ENCODE results near the gene CEP162. TPM values are rescaled to one million over a fixed set of nuclear protein-coding genes. Genes with fewer than 3 reads are reported as not detected.

CEP162 gene
- total RNA-seq, 3 donors from 2014 or later = 7.5 to 13.0 (median 9.5) TPM

DNA sequence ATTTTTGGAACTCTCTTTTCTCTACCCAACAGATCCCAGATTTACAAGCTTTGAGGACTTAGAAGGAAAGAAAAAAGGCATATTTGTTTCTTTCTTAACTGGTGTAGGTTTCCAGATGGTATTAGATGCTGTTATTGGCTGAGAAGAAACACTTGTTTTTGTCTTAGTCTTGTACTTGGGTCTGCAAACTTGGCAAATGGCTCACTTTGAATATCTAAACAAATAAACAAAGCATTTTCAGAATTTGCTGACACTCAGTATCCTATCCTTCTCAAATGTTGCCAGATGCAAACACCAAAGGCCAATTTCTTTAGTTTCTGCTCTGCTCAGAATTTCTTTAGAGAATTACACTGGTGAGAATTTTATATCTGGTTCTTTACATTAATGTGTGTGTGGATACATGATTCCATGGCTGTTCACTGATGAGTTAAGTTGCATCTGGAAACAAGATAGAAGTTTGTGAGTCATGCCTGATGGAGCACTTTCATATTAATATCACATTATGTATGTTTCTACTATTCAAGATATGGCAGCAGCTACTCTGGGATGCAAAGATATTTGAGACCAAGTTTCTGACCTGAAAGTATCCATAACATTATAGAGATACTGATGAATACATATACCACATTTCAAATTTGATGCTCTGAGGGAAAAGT lies 43.7 kb upstream of the CEP162 start:
- Histone ChIP-seq H3K36me3 (ENCODE audit: low read depth) (no peaks in the 10 kb centered on the region), H3K9me3 (no peaks in the 10 kb centered on the region), H3K4me3 (no peak overlapping the region), H3K4me1 (ENCODE audit: low read depth) (no peaks in the 10 kb centered on the region)
- DNase-seq = no peak
- TF ChIP-seq, protein P1, sequence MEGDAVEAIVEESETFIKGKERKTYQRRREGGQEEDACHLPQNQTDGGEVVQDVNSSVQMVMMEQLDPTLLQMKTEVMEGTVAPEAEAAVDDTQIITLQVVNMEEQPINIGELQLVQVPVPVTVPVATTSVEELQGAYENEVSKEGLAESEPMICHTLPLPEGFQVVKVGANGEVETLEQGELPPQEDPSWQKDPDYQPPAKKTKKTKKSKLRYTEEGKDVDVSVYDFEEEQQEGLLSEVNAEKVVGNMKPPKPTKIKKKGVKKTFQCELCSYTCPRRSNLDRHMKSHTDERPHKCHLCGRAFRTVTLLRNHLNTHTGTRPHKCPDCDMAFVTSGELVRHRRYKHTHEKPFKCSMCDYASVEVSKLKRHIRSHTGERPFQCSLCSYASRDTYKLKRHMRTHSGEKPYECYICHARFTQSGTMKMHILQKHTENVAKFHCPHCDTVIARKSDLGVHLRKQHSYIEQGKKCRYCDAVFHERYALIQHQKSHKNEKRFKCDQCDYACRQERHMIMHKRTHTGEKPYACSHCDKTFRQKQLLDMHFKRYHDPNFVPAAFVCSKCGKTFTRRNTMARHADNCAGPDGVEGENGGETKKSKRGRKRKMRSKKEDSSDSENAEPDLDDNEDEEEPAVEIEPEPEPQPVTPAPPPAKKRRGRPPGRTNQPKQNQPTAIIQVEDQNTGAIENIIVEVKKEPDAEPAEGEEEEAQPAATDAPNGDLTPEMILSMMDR (IDR thresholded peaks at IDR 0.05) = no peak
- no peak for ATAC-seq
- intact Hi-C loops (cut with DNase I, micrococcal nuclease) = no loop called here

DNA sequence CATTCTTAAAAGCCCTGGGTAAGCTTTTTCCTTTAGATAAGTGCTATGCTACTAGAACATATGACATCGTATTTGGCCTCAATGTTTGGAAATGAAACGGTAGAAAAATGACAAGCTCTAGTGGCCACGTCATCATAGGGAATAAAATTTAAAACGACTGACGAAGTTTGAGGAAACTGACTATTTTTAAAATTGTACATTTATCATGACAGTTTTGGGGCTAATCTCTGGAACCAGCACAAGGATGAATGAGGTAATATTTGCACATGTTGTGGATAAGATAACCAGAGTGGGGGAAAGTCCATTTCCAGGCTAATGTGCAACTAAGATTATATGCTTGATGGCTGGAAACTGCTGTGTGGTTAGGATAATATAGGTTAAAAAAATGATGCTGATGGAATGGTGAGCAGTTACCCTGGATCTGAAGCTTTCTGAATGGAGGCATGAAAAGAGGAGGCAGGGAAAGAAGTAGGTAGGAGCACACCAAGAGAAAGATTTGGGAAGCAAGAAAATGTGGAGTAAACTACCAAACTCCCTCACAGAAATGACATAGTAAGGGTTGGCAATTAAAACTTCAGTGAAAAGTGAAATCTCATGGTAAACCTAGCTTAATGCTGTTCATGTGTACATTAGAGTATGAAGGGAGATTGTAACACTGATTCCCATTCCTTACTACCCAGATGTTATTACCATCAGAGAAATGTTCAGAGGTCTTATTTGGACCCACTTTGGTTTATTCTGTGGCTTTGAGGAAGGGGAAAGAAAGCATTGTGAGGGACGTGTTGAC lies 42.7 kb upstream of the CEP162 start:
- no peaks in the 10 kb centered on the region for H3K4me1 ChIP-seq (ENCODE audit: low read depth)
- H3K9me3 ChIP-seq = no peaks in the 10 kb centered on the region
- no peaks in the 10 kb centered on the region for H3K36me3 ChIP-seq (ENCODE audit: low read depth)
- intact Hi-C loops (cut with DNase I, micrococcal nuclease) = no loop called here
- TF ChIP-seq, protein P1 (IDR thresholded peaks at IDR 0.05) = no peak
- no peak for DNase-seq
- ATAC-seq = no peak
- H3K4me3 ChIP-seq = no peak overlapping the region

DNA sequence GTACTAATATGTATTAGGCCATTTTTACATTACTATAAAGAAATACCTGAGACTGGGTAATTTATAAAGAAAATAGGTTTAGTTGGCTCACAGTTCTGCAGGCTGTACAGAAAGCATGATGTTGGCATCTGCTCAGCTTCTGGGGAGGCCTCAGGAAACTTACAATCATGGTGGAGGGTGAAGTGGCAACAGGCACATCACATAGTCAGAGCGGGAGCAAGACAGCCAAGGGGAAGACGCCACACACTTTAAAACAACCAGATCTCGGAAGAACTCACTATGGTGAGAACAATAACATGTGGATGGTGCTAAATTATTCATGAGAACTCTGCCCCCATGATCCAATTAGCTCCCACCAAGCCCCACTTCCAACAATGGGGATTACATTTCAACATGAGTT lies 41.3 kb upstream of the CEP162 start:
- no peaks in the 10 kb centered on the region for H3K4me1 ChIP-seq (ENCODE audit: low read depth)
- DNase-seq (no peak), ATAC-seq (no peak)
- intact Hi-C loops (cut with DNase I, micrococcal nuclease) = no loop called here
- H3K4me3 ChIP-seq = no peak overlapping the region
- H3K9me3 ChIP-seq = no peaks in the 10 kb centered on the region
- H3K36me3 ChIP-seq (ENCODE audit: low read depth) = no peaks in the 10 kb centered on the region
- TF ChIP-seq, protein P1 (IDR thresholded peaks at IDR 0.05) = no peak

DNA sequence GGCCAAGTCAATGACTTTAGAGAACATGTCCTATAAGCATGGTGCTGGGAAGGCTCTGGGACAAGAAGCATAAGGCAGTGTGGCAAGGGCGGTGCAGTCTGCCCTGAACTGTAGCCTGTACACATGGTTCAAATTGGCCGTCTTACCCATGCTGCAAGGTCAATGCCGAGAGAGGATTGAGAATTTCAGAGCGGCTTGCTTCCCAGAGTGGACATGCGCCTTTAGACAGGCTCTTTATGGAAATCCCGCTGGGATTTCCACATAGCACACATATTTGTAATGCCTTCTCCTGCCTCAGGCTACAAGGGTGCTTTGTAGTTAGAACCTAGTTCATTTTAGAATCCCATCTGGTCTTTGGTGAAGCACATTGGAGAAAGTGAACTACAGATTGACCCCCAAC lies 36.1 kb upstream of the CEP162 start:
- TF ChIP-seq, protein P1 (IDR thresholded peaks at IDR 0.05) = no peak
- ATAC-seq = no peak
- no peaks in the 10 kb centered on the region for H3K9me3 ChIP-seq
- no peaks in the 10 kb centered on the region for H3K36me3 ChIP-seq (ENCODE audit: low read depth)
- intact Hi-C loops (cut with DNase I, micrococcal nuclease) = no loop called here
- DNase-seq = no peak
- H3K4me3 ChIP-seq = no peak overlapping the region
- H3K4me1 ChIP-seq (ENCODE audit: low read depth) = no peaks in the 10 kb centered on the region

DNA sequence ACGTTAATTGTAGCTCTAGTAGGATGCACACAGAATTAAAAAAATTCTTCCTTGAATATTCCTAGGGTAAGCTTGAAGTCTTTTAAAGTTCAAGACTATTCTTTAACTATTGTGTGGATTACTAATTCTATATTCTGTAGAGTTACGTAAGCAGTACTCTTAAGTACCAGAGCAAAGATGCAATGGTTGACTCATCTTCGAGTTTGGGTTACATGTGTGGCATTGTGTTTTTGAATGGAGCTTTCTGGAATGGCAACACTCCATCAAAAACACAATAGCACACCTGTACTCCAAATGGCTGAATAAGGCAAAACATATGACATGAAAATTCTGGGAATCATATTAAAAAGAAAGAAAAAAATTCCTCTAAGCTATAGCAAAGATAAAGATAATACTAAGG lies 33.5 kb upstream of the CEP162 start:
- DNase-seq (no peak), ATAC-seq (no peak)
- no peaks in the 10 kb centered on the region for H3K36me3 ChIP-seq (ENCODE audit: low read depth)
- H3K4me1 ChIP-seq (ENCODE audit: low read depth) = no peaks in the 10 kb centered on the region
- no peak overlapping the region for H3K4me3 ChIP-seq
- H3K9me3 ChIP-seq = no peaks in the 10 kb centered on the region
- TF ChIP-seq, protein P1 (IDR thresholded peaks at IDR 0.05) = no peak
- intact Hi-C loops (cut with DNase I, micrococcal nuclease) = no loop called here
